HG03159 (cell line): ENCODE measurements around the gene COL20A1.

Experiments used
- ATAC-seq: cut with Tn5 transposase; IDR thresholded peaks from one replicate; pipeline ENCODE4 v1.9.1; 2021; ENCODE audit warnings: mild to moderate bottlenecking, moderate library complexity; ENCODE audit not compliant: unreplicated experiment

Gene COL20A1

GRCh38 chr20:63260521-63260920, 32.5 kb upstream of the COL20A1 start:
- ATAC-seq, result no peak

DNA sequence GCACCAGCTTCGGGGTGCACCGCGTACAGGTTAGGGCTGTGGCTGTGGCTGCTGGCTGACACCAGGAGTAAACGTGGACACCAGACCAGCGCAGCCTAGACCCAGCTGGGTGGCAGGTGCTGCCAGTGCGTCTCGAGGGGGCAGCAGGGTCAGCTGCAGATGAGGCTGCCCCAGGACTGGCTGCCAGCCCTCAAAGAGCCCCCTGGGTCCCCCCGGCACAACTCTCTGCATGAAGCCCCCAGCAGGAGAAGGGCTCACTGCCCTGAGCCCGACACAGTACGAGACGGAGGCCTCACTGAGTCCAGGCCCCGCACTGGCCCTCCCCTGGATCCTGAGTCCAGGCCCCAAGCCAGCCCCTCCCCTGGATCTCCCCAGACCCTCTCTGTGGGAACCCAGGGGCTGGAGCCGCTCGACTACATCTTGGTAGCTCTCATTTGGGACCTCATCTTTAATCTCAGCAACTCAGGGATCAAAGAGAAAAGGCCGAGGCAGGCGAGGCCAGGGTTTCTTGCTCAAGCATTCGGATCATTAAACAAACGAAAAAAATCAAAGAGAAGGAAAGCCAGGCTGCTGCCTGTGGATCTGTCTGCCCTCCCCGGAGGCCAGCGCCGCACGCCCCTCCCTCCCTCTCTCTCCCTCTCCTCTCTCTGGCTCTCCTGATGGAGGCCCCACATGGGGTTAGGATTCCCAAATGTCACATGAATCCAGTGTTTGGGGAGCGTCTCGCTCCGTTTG, 31.8 kb upstream of the COL20A1 start:
- ATAC-seq, result no peak

GRCh38 chr20:63261795-63262528, 31.0 kb upstream of the COL20A1 start:
- no peak for ATAC-seq

GRCh38 chr20:63262836-63263235, 30.1 kb upstream of the COL20A1 start:
- no peak for ATAC-seq

GRCh38 chr20:63264000-63264399, 29.0 kb upstream of the COL20A1 start:
- ATAC-seq, result no peak

GRCh38 chr20:63264519-63264918, 28.5 kb upstream of the COL20A1 start:
- no peak for ATAC-seq

DNA sequence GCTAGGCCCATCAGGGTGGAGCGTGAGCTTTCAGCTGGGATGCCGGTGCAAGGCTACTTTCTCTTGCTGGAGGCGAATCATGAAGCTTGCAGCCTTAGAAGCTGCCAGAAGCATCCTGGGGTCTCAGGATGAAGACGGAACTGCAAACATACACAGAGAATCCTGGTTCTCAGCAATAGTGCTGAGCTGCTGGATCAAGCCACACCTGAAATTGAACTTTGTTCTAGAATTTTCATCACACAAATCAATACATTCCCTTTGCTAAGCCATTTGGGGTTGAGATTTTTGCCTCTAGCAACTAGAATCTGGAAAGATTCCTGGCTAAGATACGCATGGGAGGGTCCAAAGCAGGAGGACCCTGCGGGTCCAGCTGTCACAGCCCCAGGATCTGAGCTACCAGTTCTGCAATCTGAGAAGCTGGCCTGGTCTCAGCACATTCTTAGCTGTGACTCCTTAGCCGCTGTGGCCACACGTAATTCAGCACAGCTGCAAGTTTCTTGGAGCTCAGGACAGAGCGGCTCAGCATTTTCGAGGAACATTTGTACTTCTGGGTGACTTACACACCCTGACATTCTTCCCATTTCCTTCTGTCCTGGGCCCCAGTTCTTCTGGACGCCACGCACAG, 27.0 kb upstream of the COL20A1 start:
- ATAC-seq, result no peak

DNA sequence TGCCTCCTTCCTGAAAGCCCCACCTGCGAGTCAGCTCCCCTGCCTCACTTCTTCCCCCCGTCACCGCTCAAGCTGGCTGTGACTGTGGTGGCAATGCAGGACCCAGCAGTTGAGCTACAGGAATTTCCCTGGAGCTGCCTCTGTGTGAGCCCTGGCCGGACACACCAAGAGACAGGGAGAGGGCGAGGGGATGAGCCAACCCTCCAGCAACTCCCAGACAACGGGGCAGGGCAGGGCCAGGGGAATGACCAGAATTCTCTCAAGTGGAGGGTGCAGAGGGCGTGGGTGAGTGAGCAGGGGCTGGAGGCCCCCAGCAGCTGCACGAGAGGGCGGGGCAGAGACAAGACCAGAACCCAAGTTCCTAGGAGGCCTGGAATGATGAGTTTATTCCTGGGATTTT, 25.3 kb upstream of the COL20A1 start:
- no peak for ATAC-seq

DNA sequence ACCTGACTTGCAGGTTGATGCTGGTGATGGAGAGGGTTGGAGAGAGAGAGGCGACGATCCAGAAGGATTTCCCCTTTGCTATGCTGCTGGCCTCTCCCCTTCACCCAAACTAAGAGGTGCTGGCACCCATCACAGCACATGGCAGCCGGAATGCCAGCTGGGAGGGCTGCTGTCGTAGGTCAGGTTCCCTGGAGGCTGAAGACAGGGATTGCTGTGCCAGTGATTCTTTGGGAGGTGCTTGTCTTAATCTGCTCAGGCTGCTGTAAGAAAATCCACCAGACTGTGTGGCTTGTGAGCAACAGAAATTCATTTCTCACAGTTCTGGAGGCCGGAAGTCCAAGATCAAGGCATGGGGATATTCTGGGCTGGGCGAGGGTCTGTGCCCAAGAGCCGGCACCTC, 24.7 kb upstream of the COL20A1 start:
- no peak for ATAC-seq

- no peak for ATAC-seq
Observed at GRCh38 chr20:63268671-63269439, 24.1 kb upstream of the COL20A1 start.

DNA sequence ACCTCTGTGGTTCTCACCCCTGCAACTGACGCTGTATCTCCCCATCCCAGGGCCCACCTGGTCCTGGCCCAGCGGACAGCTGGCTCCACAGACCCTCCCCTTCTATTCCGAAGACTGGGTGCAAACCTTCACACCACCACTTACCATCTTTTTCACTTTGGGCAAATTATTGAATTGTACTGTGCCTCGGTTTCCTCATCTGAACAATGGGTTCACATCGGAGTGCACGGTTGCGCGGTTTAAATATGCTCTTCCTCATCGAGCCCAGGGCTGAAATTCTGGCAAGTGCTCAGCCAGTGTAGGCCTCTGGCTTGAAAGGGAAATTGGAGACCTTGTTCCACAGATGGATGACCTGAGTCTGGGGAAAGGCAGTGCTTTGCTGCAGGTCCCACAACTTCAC, 23.3 kb upstream of the COL20A1 start:
- ATAC-seq, result no peak

DNA sequence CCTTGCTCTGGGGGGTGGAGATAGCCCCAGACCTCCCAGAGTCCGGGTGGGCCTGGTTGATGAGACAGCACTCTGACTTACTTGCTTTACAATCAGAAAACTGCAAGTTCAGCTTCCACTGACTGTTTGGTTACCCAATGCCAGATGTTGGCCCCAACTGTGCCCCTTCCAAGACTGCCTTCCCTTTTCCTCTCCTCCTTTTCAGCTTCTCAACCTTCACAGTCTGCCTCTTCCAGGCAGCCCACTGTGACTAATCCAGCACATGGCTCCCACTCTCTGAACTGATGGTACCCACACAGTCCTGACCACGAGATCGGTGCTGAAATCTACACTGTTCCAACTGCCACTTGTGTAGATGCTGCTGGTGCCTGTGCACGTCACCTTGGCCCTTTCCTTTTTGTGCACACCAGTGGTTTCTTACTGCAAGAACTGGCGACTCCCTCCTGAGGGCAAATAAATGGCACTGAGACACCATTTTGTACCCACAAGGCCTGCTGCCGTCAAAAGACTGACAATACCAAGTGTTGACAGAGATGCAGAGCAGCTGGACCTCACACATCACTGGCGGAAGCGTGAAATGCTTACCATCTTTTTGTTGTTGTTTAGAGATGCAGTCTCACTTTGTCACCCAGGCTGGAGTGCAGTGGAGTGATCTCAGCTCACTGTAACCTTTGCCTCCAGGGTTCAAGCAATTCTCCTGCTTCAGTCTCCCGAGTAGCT, 22.2 kb upstream of the COL20A1 start:
- no peak for ATAC-seq

DNA sequence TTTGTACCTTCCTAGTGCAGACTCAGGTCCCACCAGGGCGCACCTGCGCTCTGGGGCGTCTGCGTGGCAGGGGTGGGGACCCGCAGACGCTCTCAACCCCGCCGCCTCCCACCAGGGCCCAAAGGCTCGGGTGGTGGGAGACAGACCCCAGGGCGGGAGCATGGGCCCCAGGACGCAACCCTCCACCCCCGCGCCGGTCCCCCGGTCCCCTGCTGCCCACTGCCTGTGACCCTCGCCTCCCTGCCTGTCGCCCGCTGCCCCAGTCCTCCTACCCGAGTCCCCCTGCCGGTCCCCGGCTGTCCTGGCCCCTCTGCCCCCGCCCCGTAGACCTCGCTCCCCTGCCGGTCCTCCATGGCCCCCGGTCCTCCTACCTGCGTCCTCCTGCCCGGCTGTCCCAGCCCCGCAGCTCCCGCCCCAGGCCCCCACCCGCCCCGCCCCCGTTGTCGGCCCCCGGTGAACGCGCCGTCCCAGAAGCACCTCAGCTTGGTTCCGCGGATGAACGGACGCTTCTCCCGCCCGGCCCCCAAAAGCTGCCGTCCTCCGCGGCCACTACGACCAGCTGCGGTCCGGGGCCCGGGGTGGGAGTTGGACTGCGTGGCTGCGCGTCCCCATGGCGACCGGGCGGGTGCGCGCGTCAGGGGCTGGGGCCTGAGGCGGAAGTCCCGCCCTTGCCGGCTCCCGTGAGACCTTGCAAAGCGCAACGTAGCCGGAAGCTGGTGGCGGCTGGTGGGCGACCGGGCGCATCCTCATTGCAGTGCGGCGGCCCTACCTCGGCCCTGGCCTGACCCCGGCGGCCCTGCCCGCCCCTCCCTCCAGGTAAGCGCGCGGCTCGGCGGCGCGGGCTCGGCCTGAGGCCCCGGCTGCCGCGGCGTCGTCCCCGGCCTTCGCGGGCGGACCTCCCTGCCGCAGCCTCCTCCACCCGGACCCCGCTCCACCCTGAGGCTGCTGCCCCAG, 20.6 kb upstream of the COL20A1 start, which contains the start of gene ARFGAP1:
Gene ARFGAP1 (plus strand): TSS at position 709 of the 954 bp plus-strand sequence. CDS start 2,768 bp downstream, outside the sequence.
- peak; percentile 87 for ATAC-seq

GRCh38 chr20:63273059-63273579, 19.9 kb upstream of the COL20A1 start:
- no peak for ATAC-seq

- ATAC-seq, result no peak
Observed at GRCh38 chr20:63273635-63274380, 19.2 kb upstream of the COL20A1 start.

DNA sequence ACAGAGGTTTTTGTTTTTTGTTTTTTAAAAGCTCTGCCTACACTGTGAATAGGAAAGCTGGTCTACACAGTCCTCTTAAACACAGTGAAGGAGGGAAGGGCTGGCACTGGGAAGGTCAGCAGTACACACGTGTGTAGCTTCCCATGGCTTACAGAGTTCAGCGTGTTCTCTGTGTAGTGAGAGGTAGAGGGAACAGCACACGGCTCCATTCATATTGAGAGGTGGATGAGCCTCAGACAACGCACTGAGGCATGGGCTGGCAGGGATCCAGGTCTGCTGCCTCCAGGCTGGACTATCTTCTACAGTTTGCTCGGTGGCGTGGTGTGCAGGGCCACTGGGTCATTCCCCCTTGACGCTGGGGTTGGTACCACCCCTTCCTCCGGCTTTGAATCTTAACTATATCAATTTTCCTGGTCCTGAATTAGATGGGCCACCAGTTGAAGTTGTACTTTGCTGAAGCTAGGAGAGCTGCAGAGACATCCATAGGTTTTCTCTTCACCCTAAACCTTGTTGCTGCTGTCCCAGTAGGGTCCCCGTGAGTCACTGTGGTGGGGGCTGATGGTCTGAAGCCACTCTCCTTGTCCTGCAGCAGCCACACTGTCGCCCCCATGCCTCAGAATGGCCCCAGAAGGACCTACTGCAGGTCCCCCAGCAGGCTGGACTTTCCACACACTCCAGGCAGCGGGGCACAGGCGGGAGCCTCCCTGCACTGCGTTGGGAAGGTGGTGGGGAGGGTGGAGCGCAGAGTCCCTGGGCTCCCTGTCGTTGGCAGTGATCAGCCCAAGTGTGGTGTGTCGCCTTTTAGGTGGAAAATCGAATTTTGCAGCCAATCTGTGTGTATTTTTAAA, 18.4 kb upstream of the COL20A1 start:
- ATAC-seq, result no peak

GRCh38 chr20:63275825-63276224, 17.2 kb upstream of the COL20A1 start:
- no peak for ATAC-seq
